Hepatocyte (in vitro differentiated cells): ENCODE measurements around the gene NEIL3. TPM values are rescaled to one million over a fixed set of nuclear protein-coding genes. Genes with fewer than 3 reads are reported as not detected.

Source experiments
- DNase-seq: peaks from one replicate; pipeline ENCODE4 v3.0.0-alpha.2; 2016; ENCODE audit warnings: low spot score
- H2AFZ ChIP-seq: fragments of 200-600 bp; sonication (generic); 2 replicates; pipeline ENCODE4 v1.6.0; 2016; ENCODE audit warnings: antibody characterized with exemption, mild to moderate bottlenecking
- H3K27ac ChIP-seq: fragments of 200-600 bp; sonication (generic); 2 replicates; pipeline ENCODE4 v1.5.1; 2016; ENCODE audit warnings: mild to moderate bottlenecking
- H3K27me3 ChIP-seq: fragments of 200-600 bp; sonication (generic); 2 replicates; pipeline ENCODE4 v1.6.1; 2016
- H3K36me3 ChIP-seq: fragments of 200-600 bp; sonication (generic); replicated peaks from 2 replicates; pipeline ENCODE4 v1.5.1; 2016; ENCODE audit warnings: low read depth; ENCODE audit not compliant: insufficient read depth
- H3K4me1 ChIP-seq: fragments of 200-600 bp; sonication (generic); 2 replicates; pipeline ENCODE4 v1.5.1; 2016; ENCODE audit warnings: mild to moderate bottlenecking, moderate library complexity; ENCODE audit not compliant: insufficient read depth
- H3K4me2 ChIP-seq: fragments of 200-600 bp; sonication (generic); 2 replicates; pipeline ENCODE4 v1.6.0; 2016
- H3K4me3 ChIP-seq: fragments of 200-600 bp; sonication (generic); 2 replicates; pipeline ENCODE4 v1.5.1; 2016; ENCODE audit warnings: mild to moderate bottlenecking
- H3K79me2 ChIP-seq: fragments of 200-600 bp; sonication (generic); 2 replicates; pipeline ENCODE4 v1.6.0; 2017; ENCODE audit warnings: mild to moderate bottlenecking
- H3K9me2 ChIP-seq: fragments of 200-600 bp; sonication (generic); replicated peaks from 2 replicates; pipeline ENCODE4 v1.6.0; 2017; ENCODE audit warnings: mild to moderate bottlenecking; ENCODE audit not compliant: insufficient read depth
- H3K9me3 ChIP-seq: fragments of 200-600 bp; sonication (generic); 2 replicates; pipeline ENCODE4 v1.5.1; 2016; ENCODE audit warnings: low read depth, mild to moderate bottlenecking
- H4K20me1 ChIP-seq: fragments of 200-600 bp; sonication (generic); 2 replicates; pipeline ENCODE4 v1.6.0; 2016; ENCODE audit warnings: mild to moderate bottlenecking; ENCODE audit not compliant: insufficient read depth, poor library complexity, severe bottlenecking
- CTCF ChIP-seq: fragments of 200-600 bp; sonication (generic); IDR thresholded peaks from 2 replicates; pipeline ENCODE4 v1.5.1; 2016; ENCODE audit warnings: antibody characterized with exemption, mild to moderate bottlenecking; ENCODE audit not compliant: poor library complexity
- EZH2 ChIP-seq: fragments of 200-600 bp; sonication (generic); IDR thresholded peaks from 2 replicates; pipeline ENCODE4 v1.6.1; 2016; ENCODE audit warnings: antibody characterized with exemption, mild to moderate bottlenecking, borderline replicate concordance
- EZH2phosphoT487 ChIP-seq: fragments of 200-600 bp; sonication (generic); IDR thresholded peaks from one replicate; pipeline ENCODE4 v1.6.1; 2018; ENCODE audit warnings: antibody characterized with exemption, mild to moderate bottlenecking, low read depth, moderate library complexity; ENCODE audit not compliant: unreplicated experiment, severe bottlenecking
- WGBS: methylation state at CpG from one replicate; pipeline ENCODE4 v1.1.6; 2016; ENCODE audit warnings: low lambda C conversion rate; ENCODE audit errors: missing lambda C conversion rate; 5-methylcytosine and 5-hydroxymethylcytosine counted together
- polyA plus RNA-seq: library from polyadenylated mRNA; unstranded; fragments of >200 nt; fragmentation: Nextera tagmentation; extraction: Ambion mirVana; gene quantifications from 2 replicates; pipeline ENCODE4 v1.2.1, GENCODE V29; 2016
- total RNA-seq: library from RNA; depleted of rRNA; stranded (reverse); fragments of >200 nt; gene quantifications from 2 replicates; pipeline ENCODE4 v1.2.3, GENCODE V29; 2014

Gene NEIL3
- total RNA-seq (2.0 and 2.1 TPM in 2 replicates), polyA plus RNA-seq (0.87 and 1.3 TPM in 2 replicates)

GRCh38 chr4:177309522-177310371 is at the start of gene NEIL3:
Gene NEIL3 (plus strand): TSS chr4:177309874. CDS start chr4:177309954, 80 bp downstream.
- H3K4me2 ChIP-seq: peak within 1 kb of the TSS; percentile 82
- 3% methylated on average over 39 of the region's 52 CpGs for WGBS
- no peaks in the 10 kb centered on the region for H3K4me1 ChIP-seq
- H3K36me3 ChIP-seq: no peaks in the 10 kb centered on the region
- TF ChIP-seq CTCF (no peak), EZH2 (no peak), EZH2phosphoT487 (no peak)
- DNase-seq: peak; percentile 95
- peak within 1 kb of the TSS; percentile 75 for H2AFZ ChIP-seq
- no peaks in the 10 kb centered on the region for H3K27me3 ChIP-seq
- no peak within 1 kb of the TSS for H3K27ac ChIP-seq
- no peaks in the 10 kb centered on the region for H3K79me2 ChIP-seq
- no peaks in the 10 kb centered on the region for H3K9me3 ChIP-seq
- H3K9me2 ChIP-seq: no peaks in the 10 kb centered on the region
- peak within 1 kb of the TSS; percentile 74 for H3K4me3 ChIP-seq
- no peaks in the 10 kb centered on the region for H4K20me1 ChIP-seq

- H2AFZ ChIP-seq: no peak overlapping the region
- no peaks in the 10 kb centered on the region for H4K20me1 ChIP-seq
- DNase-seq: no peak
- TF ChIP-seq EZH2 (no peak), EZH2phosphoT487 (no peak), CTCF (no peak)
- H3K4me2 ChIP-seq: no peak overlapping the region
- no peaks in the 10 kb centered on the region for H3K9me2 ChIP-seq
- no peak overlapping the region for H3K27ac ChIP-seq
- no peaks in the 10 kb centered on the region for H3K4me1 ChIP-seq
- no peaks in the 10 kb centered on the region for H3K27me3 ChIP-seq
- no peaks in the 10 kb centered on the region for H3K79me2 ChIP-seq
- 94% methylated on average over 7 of the region's 7 CpGs for WGBS
- H3K9me3 ChIP-seq: no peaks in the 10 kb centered on the region
- no peak overlapping the region for H3K4me3 ChIP-seq
- no peaks in the 10 kb centered on the region for H3K36me3 ChIP-seq
These were observed 45.9 kb upstream of the NEIL3 start for GRCh38 chr4:177263818-177264217.

GRCh38 chr4:177264788-177265422 is 44.8 kb upstream of the NEIL3 start:
- TF ChIP-seq EZH2 (no peak), CTCF (no peak), EZH2phosphoT487 (no peak)
- Histone ChIP-seq H3K4me2 (no peak overlapping the region), H3K27me3 (no peaks in the 10 kb centered on the region), H2AFZ (no peak overlapping the region), H3K79me2 (no peaks in the 10 kb centered on the region), H3K4me1 (no peaks in the 10 kb centered on the region), H3K27ac (no peak overlapping the region), H4K20me1 (no peaks in the 10 kb centered on the region), H3K36me3 (no peaks in the 10 kb centered on the region), H3K4me3 (no peak overlapping the region), H3K9me2 (no peaks in the 10 kb centered on the region), H3K9me3 (no peaks in the 10 kb centered on the region)
- no peak for DNase-seq
- WGBS: 48% methylated on average over 2 of the region's 2 CpGs
